ENCODE data around the gene CDC42EP3. TPM values are rescaled to one million over a fixed set of nuclear protein-coding genes. Genes with fewer than 3 reads are reported as not detected.

Gene CDC42EP3
- total RNA-seq, 6 donors from 2014 or later, result 24.5 to 76.2 (median 43.2) TPM

- Histone ChIP-seq H3K36me3 (no peaks in the 10 kb centered on the region), H3K27me3 (no peaks in the 10 kb centered on the region), H3K4me3 (no peak overlapping the region), H3K9me3 (no peaks in the 10 kb centered on the region), H3K27ac (no peak overlapping the region), H3K4me1 (peaks cover 6 to 9% (median 8%) of the 10 kb centered on the region in 4 donors)
- ATAC-seq (ENCODE audit: low FRiP score in 2 of 2) (no peak), DNase-seq (no peak)
- TF ChIP-seq POLR2A (IDR thresholded peaks at IDR 0.05) (no peak), POLR2AphosphoS5 (IDR thresholded peaks at IDR 0.05) (no peak), CTCF (IDR thresholded peaks at IDR 0.05) (no peak), EP300 (IDR thresholded peaks at IDR 0.05) (no peak)
- WGBS, 2 donors, result 62 to 75% methylated on average over 3 of the region's 3 CpGs
Measured at GRCh38 chr2:37593024-37593423, 78.4 kb downstream of the CDC42EP3 start.
